Endothelial cell of umbilical vein (primary cell): ENCODE measurements around the gene GRK5.

Source experiments
- EZH2 ChIP-seq: IDR thresholded peaks from 2 replicates; pipeline ENCODE4 v1.6.1; 2012; ENCODE audit warnings: borderline replicate concordance, low read depth, mild to moderate bottlenecking, moderate library complexity, low read length, inconsistent platforms; ENCODE audit not compliant: severe bottlenecking
- JUN ChIP-seq: IDR thresholded peaks from 2 replicates; pipeline ENCODE4 v1.6.1; 2011; ENCODE audit warnings: borderline replicate concordance, low read depth; ENCODE audit not compliant: insufficient read length, insufficient read depth
- MYC ChIP-seq: IDR thresholded peaks from one replicate; pipeline ENCODE4 v1.6.1; 2011; ENCODE audit warnings: mild to moderate bottlenecking, low read depth, low read length
- POLR2A ChIP-seq: IDR thresholded peaks from 2 replicates; pipeline ENCODE4 v1.6.1; 2012; ENCODE audit warnings: low read depth, mild to moderate bottlenecking, control low read depth, low read length
- POLR2AphosphoS5 ChIP-seq: IDR thresholded peaks from 2 replicates; pipeline ENCODE4 v1.6.1; 2012; ENCODE audit warnings: low read depth, mild to moderate bottlenecking, control low read depth, low read length, moderate library complexity; ENCODE audit not compliant: insufficient read depth
- TF ChIP-seq, protein P1 (sequence below), 2 donors: IDR thresholded peaks; 1 replicate in 1 of 2; 2 replicates in 1 of 2; pipeline ENCODE4 v1.5.1; 2011; ENCODE audit warnings: low read length in 2 of 2, mild to moderate bottlenecking in 2 of 2, moderate library complexity in 2 of 2, control low read depth in 1 of 2, inconsistent platforms in 1 of 2, low read depth in 1 of 2; ENCODE audit not compliant: insufficient read depth in 1 of 2; ENCODE audit errors: extremely low read depth in 1 of 2
- TF ChIP-seq, protein P2 (sequence below): IDR thresholded peaks from 2 replicates; pipeline ENCODE4 v1.6.1; 2011; ENCODE audit not compliant: insufficient read depth, insufficient read length

DNA sequence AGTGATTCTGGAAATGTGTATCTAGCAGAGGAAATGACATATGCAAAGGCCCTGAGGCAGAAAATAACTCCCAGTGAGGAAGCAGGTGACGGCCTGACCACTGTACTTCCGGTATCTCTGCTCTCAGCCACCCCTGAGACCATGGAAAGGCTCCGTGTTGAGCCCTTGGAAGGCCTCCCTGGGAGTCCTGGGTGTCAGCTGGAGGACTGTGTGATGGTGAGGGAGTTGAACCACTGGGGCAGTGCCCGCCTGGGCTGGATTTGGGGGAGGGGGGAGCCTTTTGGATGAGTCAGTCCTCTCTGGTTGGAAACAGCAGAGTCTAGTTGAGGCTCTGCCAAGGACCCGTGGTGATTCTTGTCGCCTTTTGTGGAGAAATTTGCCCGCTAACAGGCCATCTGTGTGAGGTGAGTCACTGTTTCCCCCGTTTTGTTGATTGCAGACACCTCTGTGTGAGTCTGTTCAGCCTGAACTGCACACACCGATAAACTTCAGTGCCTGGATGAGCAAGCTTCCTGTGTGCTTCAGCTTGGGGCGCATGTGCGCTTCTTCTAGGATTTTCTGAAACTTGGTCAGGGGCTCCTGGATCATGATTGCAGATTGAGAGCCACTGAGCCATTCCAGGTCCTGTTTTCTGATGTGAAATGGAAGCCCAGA, 98.6 kb downstream of the GRK5 start:
- TF ChIP-seq EZH2 (no peak), POLR2AphosphoS5 (peak; percentile 91), POLR2A (peak; percentile 29), MYC (peak; percentile 39), JUN (peak; percentile 99)
- TF ChIP-seq, protein P1, sequence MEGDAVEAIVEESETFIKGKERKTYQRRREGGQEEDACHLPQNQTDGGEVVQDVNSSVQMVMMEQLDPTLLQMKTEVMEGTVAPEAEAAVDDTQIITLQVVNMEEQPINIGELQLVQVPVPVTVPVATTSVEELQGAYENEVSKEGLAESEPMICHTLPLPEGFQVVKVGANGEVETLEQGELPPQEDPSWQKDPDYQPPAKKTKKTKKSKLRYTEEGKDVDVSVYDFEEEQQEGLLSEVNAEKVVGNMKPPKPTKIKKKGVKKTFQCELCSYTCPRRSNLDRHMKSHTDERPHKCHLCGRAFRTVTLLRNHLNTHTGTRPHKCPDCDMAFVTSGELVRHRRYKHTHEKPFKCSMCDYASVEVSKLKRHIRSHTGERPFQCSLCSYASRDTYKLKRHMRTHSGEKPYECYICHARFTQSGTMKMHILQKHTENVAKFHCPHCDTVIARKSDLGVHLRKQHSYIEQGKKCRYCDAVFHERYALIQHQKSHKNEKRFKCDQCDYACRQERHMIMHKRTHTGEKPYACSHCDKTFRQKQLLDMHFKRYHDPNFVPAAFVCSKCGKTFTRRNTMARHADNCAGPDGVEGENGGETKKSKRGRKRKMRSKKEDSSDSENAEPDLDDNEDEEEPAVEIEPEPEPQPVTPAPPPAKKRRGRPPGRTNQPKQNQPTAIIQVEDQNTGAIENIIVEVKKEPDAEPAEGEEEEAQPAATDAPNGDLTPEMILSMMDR (IDR thresholded peaks at IDR 0.05; ENCODE audit: extremely low read depth in 1 of 2, insufficient read depth in 1 of 2, low read depth in 1 of 2, low read length in 2 of 2): no peak
- TF ChIP-seq, protein P2, sequence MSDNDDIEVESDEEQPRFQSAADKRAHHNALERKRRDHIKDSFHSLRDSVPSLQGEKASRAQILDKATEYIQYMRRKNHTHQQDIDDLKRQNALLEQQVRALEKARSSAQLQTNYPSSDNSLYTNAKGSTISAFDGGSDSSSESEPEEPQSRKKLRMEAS: peak; percentile 16
